ENCODE results near the gene METTL15. TPM values are rescaled to one million over a fixed set of nuclear protein-coding genes. Genes with fewer than 3 reads are reported as not detected.

Gene METTL15
- total and polyA plus RNA-seq, 9 donors, result 4.1 to 14.9 (median 11.2) TPM

DNA sequence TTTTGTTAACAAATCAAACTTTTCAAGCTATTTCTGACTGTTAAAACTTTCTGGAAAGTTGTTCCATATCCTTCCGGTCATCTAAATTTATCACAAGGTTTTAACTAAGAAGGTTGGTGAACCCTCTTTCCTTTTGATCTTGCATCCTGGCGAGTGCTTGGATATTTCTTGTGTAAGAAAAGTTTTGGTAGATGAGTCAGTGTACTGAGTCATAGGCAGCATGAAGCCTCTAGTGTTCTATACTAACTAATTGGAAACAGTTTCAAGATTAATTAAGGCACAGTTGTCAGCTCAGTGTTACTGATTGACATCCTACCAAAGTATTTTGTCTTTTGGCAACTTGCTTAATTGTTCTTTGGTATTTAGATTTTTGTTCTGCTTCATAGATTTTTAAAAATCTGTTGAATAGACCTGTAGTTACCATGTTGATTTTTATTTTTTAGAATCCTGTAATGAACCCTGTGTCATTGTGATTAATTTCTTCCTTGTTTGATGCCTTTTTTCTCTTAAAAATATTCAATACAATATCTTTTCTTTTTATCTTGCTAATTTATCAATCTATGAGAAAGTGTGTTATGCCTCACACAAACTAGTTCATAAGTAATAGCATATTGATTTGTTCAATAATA is 38.0 kb downstream of the METTL15 start:
- no peak overlapping the region for H3K27ac ChIP-seq
- no peak for DNase-seq
- H3K9me3 ChIP-seq, result no peaks in the 10 kb centered on the region
- intact Hi-C loops (cut with DNase I), result no loop called here
- TF ChIP-seq POLR2A (IDR thresholded peaks at IDR 0.05), result no peak
- H3K27me3 ChIP-seq, result no peaks in the 10 kb centered on the region
- H3K36me3 ChIP-seq, result no peaks in the 10 kb centered on the region
- H3K4me3 ChIP-seq, result no peak overlapping the region
- 53 to 79% (median 65%) methylated on average over 2 of the region's 2 CpGs for WGBS, 3 donors
- H3K4me1 ChIP-seq (ENCODE audit: insufficient read depth), result no peaks in the 10 kb centered on the region

DNA sequence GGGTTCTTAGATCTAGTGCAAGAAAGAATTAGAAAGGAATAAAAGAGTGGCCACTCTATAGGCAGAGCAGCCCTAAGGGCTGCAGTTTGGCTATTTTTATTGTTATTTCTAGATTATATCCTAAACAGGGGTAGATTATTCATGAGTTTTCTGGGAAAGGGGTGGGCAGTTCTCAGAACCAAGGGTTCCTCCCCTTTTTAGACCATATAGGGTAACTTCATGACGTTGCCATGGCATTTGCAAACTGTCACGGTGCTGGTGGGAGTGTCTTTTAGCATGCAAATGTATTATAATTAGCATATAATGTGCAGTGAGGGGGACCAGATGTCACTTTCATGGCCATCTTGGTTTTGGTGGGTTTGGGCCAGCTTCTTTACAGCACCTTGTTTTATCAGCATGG is 44.6 kb downstream of the METTL15 start:
- WGBS, 3 donors, result 95 to 100% (median 96%) methylated on average over 2 of the region's 2 CpGs

DNA sequence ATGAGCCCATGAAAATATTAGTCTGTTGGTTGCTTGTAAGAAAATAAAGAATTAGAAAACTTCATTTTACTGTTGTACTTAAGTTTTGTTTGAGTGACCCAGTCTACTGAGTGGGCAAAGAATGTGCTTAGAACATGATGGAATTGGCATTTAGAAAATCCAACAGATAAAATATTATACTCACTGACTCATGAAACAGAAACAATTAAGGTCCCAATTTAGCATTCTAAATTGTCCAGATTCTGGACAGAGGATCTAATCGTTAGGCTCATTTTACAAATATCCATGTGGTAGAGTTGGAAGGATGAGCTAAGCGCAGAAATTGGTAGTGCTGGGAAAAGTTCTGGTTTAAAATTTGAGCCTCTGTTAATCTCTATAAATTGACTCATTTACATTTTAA is 45.4 kb downstream of the METTL15 start:
- H3K4me1 ChIP-seq (ENCODE audit: insufficient read depth), result no peaks in the 10 kb centered on the region
- WGBS, 3 donors, result 89 to 92% (median 89%) methylated on average over 2 of the region's 2 CpGs
- no peaks in the 10 kb centered on the region for H3K36me3 ChIP-seq
- intact Hi-C loops (cut with DNase I), result loop anchor here in 1 of 4 donors (5.0 kb wide), 1 partner anchor 451 kb away; the partner anchor contains the start of gene BDNF
- no peak for DNase-seq
- H3K27ac ChIP-seq, result no peak overlapping the region
- TF ChIP-seq POLR2A (IDR thresholded peaks at IDR 0.05) (no peak), EP300 (IDR thresholded peaks at IDR 0.05) (no peak)
- TF ChIP-seq, protein P1, sequence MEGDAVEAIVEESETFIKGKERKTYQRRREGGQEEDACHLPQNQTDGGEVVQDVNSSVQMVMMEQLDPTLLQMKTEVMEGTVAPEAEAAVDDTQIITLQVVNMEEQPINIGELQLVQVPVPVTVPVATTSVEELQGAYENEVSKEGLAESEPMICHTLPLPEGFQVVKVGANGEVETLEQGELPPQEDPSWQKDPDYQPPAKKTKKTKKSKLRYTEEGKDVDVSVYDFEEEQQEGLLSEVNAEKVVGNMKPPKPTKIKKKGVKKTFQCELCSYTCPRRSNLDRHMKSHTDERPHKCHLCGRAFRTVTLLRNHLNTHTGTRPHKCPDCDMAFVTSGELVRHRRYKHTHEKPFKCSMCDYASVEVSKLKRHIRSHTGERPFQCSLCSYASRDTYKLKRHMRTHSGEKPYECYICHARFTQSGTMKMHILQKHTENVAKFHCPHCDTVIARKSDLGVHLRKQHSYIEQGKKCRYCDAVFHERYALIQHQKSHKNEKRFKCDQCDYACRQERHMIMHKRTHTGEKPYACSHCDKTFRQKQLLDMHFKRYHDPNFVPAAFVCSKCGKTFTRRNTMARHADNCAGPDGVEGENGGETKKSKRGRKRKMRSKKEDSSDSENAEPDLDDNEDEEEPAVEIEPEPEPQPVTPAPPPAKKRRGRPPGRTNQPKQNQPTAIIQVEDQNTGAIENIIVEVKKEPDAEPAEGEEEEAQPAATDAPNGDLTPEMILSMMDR (IDR thresholded peaks at IDR 0.05), result no peak
- H3K4me3 ChIP-seq, result no peak overlapping the region
- no peaks in the 10 kb centered on the region for H3K9me3 ChIP-seq
- no peaks in the 10 kb centered on the region for H3K27me3 ChIP-seq

More for the DNA sequence above, 44.6 kb downstream of the METTL15 start:
- Histone ChIP-seq H3K4me3 (no peak overlapping the region), H3K4me1 (ENCODE audit: insufficient read depth) (no peaks in the 10 kb centered on the region), H3K27me3 (no peaks in the 10 kb centered on the region), H3K27ac (no peak overlapping the region), H3K36me3 (no peaks in the 10 kb centered on the region), H3K9me3 (no peaks in the 10 kb centered on the region)
- TF ChIP-seq EP300 (IDR thresholded peaks at IDR 0.05) (no peak), POLR2A (IDR thresholded peaks at IDR 0.05) (no peak)
- TF ChIP-seq, protein P1 (IDR thresholded peaks at IDR 0.05), result no peak
- intact Hi-C loops (cut with DNase I), result loop anchor here in 1 of 4 donors (5.0 kb wide), 1 partner anchor 450 kb away; the partner anchor contains the start of gene BDNF
- no peak for DNase-seq

DNA sequence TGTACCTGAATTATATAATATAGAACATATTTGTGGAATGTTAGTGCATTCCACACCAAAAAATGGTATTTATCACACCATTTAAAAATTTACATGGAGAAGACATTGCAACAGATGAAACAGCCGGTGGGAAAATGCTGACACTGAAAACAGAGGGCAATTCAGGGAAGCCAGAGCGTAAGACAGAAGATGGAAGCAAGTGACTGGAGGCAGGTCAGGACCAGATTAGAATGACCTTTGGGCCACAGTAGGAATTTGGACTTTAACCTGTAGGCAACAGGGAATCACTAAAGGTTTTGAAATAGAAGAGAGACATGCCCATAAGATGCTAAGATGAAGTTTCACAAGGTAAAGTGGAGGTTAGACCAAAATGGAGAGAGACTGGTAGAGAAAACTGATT is 60.5 kb downstream of the METTL15 start:
- WGBS, 3 donors, result 92 to 94% (median 93%) methylated on average over 2 of the region's 2 CpGs
- TF ChIP-seq POLR2A (IDR thresholded peaks at IDR 0.05), result no peak
- TF ChIP-seq EP300 (IDR thresholded peaks at IDR 0.05), result no peak
- TF ChIP-seq, protein P1 (IDR thresholded peaks at IDR 0.05), result no peak
- Histone ChIP-seq H3K36me3 (no peaks in the 10 kb centered on the region), H3K9me3 (no peaks in the 10 kb centered on the region), H3K4me3 (no peak overlapping the region), H3K27ac (no peak overlapping the region), H3K4me1 (ENCODE audit: insufficient read depth) (no peaks in the 10 kb centered on the region), H3K27me3 (no peaks in the 10 kb centered on the region)
- DNase-seq, result no peak
- intact Hi-C loops (cut with DNase I), result no loop called here

DNA sequence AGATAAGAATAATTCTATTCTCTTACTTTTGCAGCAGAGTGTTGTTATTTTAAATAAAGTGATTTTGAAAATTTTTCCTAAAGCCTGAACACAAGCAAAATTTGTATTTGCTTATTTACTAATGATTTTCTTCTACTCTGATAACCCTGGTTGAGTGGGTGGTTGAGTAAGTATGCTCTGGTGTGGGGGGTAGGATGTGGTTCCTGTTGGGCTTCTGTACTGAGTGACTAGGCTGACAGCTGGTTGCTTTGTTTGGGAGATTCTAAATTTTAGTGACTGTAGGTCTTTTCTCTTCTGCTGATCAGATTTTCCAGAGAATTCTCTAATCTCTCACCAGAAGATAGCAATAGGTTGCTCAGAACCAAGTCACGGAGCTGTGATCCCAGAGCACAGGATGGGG is 61.6 kb downstream of the METTL15 start:
- intact Hi-C loops (cut with DNase I), result no loop called here
- WGBS, 3 donors, result 84 to 100% (median 100%) methylated on average over 1 of the region's 1 CpG
- DNase-seq, result no peak
- Histone ChIP-seq H3K9me3 (no peaks in the 10 kb centered on the region), H3K4me1 (ENCODE audit: insufficient read depth) (no peaks in the 10 kb centered on the region), H3K27me3 (no peaks in the 10 kb centered on the region), H3K36me3 (no peaks in the 10 kb centered on the region), H3K27ac (no peak overlapping the region), H3K4me3 (no peak overlapping the region)
- TF ChIP-seq POLR2A (IDR thresholded peaks at IDR 0.05), result no peak
- TF ChIP-seq, protein P1 (IDR thresholded peaks at IDR 0.05), result no peak
- no peak for TF ChIP-seq EP300 (IDR thresholded peaks at IDR 0.05)

Measured in ovary (tissue), 9 donors.